ENCODE data around the gene TBX5.

TBX5 gene

DNA sequence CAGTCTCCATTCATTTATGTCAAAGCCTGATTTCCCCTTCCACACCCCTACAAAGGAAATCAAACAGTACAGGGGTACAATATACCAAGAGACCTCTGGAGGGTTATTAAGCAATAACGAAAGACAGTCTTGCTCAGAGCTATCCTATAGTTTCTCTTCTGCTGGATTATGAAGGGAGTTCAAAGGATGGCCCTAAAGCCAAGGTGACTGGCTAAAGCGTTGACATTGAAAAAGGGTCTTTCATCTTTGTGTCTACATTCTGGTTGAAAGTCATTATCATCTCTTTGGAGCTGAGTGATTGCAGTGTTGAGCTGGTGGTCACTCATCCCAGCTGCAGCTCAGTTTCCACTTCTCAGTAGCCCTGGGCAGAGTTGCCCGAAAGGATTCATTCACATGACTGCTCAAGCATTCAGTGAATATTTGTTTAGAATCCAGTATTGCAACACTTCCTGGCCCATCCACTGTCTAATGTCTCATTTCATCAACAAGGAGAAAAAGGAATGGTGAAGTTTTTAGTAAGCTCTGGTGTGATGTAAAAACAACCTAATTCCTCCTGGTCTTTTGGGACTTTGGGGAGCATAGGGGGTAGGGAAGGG lies 19.2 kb upstream of the TBX5 start:
- no peak for DNase-seq

GRCh38 chr12:114420944-114421335 lies 15.0 kb upstream of the TBX5 start:
- no peak for DNase-seq

- DNase-seq = no peak
Observed at GRCh38 chr12:114420182-114420943, 14.4 kb upstream of the TBX5 start.

DNA sequence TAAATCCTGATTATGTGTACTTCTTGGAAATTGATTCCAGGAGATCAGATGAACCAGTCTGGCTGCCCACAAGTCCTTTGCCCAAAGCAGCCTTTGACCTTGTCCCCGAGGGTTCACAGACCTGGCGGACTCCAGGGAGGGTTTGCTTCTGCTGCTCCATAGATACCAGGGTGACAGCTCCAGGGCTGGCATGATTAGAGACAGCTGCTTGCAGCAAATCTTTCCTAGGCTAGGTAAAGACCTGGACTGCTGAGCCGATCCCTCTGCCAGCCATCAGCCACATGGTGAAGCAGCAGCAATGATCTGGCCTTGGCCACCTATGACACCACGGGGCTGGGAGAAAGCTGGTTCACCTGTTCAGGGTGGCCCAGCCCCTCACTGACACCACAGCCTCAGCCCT lies 10.1 kb upstream of the TBX5 start:
- no peak for DNase-seq

GRCh38 chr12:114415525-114415868 lies 9.6 kb upstream of the TBX5 start:
- DNase-seq = no peak

GRCh38 chr12:114414866-114415524 lies 9.1 kb upstream of the TBX5 start:
- DNase-seq = no peak

DNA sequence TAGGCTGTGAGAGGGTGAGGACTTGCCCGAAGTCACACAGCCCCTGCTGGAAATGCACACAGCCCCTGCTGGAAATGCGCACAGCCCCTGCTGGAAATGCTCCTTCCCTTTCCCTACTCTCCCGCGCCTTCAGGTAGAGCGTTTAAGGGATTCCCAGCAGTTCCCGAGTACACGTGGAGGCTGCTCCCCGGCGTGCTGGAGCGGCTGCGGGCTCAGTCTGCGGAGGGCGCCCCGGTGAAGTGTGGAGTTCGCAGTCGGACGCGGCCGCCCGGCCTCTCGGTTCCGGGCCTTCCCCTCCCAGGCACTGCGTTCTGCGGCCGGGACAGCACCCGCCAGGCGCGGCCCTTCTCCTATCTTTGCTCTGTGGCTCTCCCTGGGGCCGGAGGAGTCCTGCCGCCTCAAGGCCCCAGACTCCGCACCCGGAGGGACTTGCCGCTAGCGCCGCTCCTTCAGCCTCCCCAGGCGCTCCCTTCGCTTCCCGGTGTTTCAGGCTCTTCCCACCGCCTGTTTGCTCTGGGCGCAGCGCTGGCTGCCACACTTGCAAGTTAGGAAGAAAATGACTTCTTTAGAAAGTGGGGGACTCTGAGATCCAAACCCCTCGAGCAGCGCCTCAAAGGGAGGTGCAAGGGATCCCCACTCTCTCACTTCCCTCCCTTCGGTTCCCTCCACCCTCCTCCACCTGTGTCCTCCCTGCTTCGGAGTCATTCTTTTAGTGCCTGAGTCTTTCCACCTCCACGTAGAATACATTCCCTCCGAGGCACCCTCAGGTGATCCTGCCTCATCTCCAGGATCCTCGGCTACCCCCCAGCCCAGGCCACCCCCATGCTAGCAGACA lies 8.3 kb upstream of the TBX5 start:
- no peak for DNase-seq

- DNase-seq = no peak
Observed at GRCh38 chr12:114412825-114413749, 7.1 kb upstream of the TBX5 start.

GRCh38 chr12:114412307-114412706 lies 6.4 kb upstream of the TBX5 start:
- DNase-seq = no peak

DNA sequence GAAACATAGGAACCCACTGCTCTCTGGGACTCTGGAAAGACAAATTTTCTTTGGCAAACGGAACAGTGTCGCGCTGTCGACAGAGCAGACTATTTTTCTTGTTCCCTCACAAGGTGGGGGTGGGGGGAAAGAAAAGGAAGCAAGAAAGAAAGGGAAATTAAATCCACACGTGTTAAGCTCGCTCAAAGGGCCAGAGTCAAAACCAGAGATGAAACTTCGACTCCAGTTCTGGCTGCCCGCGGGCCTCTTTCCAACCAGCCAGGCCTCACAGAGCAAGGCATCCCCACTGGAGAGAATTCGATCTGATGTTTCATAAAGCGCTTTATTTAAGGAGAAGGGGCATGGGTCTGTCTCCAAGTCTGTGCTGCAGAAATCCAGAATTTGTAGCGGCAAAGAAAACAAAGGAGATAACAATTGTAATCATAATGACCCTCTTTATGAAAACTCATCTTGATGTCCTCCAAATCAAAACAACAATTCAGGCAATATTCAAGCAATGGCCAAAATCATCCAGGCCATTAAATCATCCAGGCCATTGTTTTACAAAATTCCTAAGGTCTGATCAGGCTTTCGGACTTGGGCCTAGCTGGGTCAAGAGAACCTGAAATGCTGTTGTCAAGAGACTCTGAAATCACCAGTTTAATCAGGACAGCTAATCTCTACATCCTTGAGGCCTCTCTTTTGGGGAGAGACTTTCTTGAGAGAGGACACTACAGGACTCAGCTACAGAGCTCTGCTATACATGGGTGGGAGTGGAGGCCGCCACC lies 5.3 kb upstream of the TBX5 start:
- no peak for DNase-seq

DNA sequence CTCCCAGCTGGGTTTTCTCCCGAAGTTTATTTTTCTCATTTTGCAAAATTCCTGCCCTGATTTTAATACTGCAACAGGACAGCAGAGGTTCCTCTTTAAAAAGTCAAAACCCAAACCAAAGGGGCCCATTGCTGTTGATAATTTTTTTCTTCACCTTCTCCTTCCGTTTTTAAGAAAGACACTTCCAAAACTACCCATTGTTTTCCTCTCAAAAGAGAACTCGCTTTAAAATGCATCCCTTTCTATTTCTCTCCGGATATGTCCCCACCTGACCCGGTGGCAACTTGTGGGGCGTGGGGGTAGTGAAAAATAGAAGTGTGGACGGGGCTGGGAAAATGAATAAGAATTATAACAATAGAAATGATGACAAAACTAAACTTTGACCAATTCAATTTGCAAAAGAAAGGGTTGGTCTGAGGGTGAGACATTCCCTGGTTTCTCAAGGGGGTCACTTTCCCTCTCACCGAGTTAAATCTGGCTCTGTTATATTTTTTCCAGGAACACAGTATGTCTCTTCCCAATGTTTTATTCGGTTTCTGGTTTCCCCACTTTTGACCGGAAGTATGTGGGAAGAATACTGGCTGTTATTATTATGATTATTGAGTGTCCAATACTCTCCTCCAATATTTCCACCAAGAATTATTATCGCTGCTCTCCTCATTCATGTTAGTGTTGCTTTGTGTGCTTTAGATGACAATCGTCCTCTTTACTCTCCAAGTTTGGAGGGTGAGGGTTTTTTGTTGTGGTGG lies 4.1 kb upstream of the TBX5 start:
- DNase-seq = no peak

GRCh38 chr12:114408886-114409851 lies 3.2 kb upstream of the TBX5 start:
- DNase-seq = no peak

- no peak for DNase-seq
Observed at GRCh38 chr12:114408471-114408885, 2.5 kb upstream of the TBX5 start.

GRCh38 chr12:114407842-114408411 lies 2.0 kb upstream of the TBX5 start:
- DNase-seq = no peak

DNA sequence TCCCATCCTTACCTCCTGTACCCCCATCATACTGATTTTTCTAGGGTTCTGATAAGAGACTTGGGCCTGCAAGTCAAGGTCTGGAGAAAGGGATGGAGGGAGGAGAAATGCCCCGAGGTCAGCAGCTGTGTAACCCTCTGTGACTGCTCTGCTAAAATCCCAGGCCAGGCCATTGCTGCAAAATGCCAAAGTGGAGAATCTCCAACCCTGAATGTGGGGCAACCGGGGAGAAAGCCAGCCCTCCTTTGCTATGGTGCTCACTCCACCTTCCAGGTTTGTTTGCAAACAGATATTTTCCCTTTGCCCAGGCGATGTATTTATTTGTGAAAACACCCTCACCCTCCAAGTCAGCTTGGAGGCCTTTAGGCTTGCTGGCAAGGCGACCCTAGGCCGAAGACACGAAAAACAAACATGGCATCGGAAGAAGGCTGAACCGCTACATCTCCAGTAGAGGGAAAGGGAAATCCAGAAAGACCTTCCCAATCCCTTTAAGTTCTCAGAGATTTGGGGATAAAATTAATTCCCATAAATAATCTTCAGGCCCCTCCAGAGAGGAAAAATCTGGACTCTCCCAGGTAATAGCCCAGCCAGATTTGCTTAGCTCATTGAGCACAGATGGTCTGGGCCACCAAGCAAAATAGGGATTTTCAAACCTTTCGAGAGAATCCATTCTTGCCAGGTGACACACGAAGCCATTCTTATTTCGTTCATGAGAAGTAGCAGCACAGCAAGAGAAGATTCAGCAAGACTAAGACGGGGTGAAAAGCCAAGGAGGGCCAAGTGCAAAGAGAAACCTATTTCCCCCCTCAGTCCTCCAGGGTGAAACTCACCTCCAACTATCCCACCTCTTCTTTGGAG lies 1.3 kb upstream of the TBX5 start:
- no peak for DNase-seq

GRCh38 chr12:114406316-114406983 lies 506 bp upstream of the TBX5 start:
- DNase-seq = no peak

GRCh38 chr12:114404926-114405518 lies 922 bp downstream of the TBX5 start:
- no peak for DNase-seq
